ENCODE measurements around the gene FOXL3.
A peak's percentile ranks its signal among the peaks of the same experiment; 100 is the strongest.

Gene FOXL3

GRCh38 chr7:318878-319661 lies 29.1 kb downstream of the FOXL3 start:
- no peak for DNase-seq (ENCODE audit: low read depth in 2 of 2, low spot score in 1 of 2)

- no peak for DNase-seq (ENCODE audit: low read depth in 2 of 2, low spot score in 1 of 2)
Observed at GRCh38 chr7:320297-320696, 30.3 kb downstream of the FOXL3 start.

GRCh38 chr7:322111-322671 lies 32.2 kb downstream of the FOXL3 start:
- peak; percentile 65 to 78 for DNase-seq (ENCODE audit: low read depth in 2 of 2, low spot score in 1 of 2)

GRCh38 chr7:322708-323111 lies 32.7 kb downstream of the FOXL3 start:
- DNase-seq (ENCODE audit: low read depth in 2 of 2, low spot score in 1 of 2), result no peak

- no peak for DNase-seq (ENCODE audit: low read depth in 2 of 2, low spot score in 1 of 2)
Observed at GRCh38 chr7:323410-323809, 33.4 kb downstream of the FOXL3 start.

GRCh38 chr7:324011-324410 lies 34.0 kb downstream of the FOXL3 start:
- no peak for DNase-seq (ENCODE audit: low read depth in 2 of 2, low spot score in 1 of 2)

GRCh38 chr7:325051-325798 lies 35.3 kb downstream of the FOXL3 start:
- no peak for DNase-seq (ENCODE audit: low read depth in 2 of 2, low spot score in 1 of 2)

- no peak for DNase-seq (ENCODE audit: low read depth in 2 of 2, low spot score in 1 of 2)
Observed at GRCh38 chr7:325811-326210, 35.8 kb downstream of the FOXL3 start.

GRCh38 chr7:326273-326672 lies 36.3 kb downstream of the FOXL3 start:
- no peak for DNase-seq (ENCODE audit: low read depth in 2 of 2, low spot score in 1 of 2)

GRCh38 chr7:326809-327232 lies 36.9 kb downstream of the FOXL3 start:
- DNase-seq (ENCODE audit: low read depth in 2 of 2, low spot score in 1 of 2), result no peak

GRCh38 chr7:327233-327931 lies 37.4 kb downstream of the FOXL3 start:
- no peak for DNase-seq (ENCODE audit: low read depth in 2 of 2, low spot score in 1 of 2)

GRCh38 chr7:327991-328702 lies 38.2 kb downstream of the FOXL3 start:
- no peak for DNase-seq (ENCODE audit: low read depth in 2 of 2, low spot score in 1 of 2)

- no peak for DNase-seq (ENCODE audit: low read depth in 2 of 2, low spot score in 1 of 2)
Observed at GRCh38 chr7:329691-330281, 39.8 kb downstream of the FOXL3 start.

GRCh38 chr7:330511-331230 lies 40.7 kb downstream of the FOXL3 start:
- DNase-seq (ENCODE audit: low read depth in 2 of 2, low spot score in 1 of 2), result no peak

GRCh38 chr7:332020-332517 lies 42.1 kb downstream of the FOXL3 start:
- no peak for DNase-seq (ENCODE audit: low read depth in 2 of 2, low spot score in 1 of 2)

GRCh38 chr7:332646-333392 lies 42.8 kb downstream of the FOXL3 start:
- peak; percentile 82 to 85 for DNase-seq (ENCODE audit: low read depth in 2 of 2, low spot score in 1 of 2)

- DNase-seq (ENCODE audit: low read depth in 2 of 2, low spot score in 1 of 2), result no peak
Observed at GRCh38 chr7:333393-333764, 43.4 kb downstream of the FOXL3 start.

- DNase-seq (ENCODE audit: low read depth in 2 of 2, low spot score in 1 of 2), result no peak
Observed at GRCh38 chr7:334618-335357, 44.8 kb downstream of the FOXL3 start.

Data from stimulated activated CD8-positive, alpha-beta memory T cell treated with anti-CD3 and anti-CD28 coated beads, Interleukin-4, amount 100 ng/mL, for 1 hour (primary cell).